ENCODE data around the gene RPS5. TPM values are rescaled to one million over a fixed set of nuclear protein-coding genes. Genes with fewer than 3 reads are reported as not detected.

RPS5 gene
- polyA plus RNA-seq, 1 donor (not counting 4 experiments of a cell fraction or from before 2014, with no cell fraction given): 2,056 TPM

DNA sequence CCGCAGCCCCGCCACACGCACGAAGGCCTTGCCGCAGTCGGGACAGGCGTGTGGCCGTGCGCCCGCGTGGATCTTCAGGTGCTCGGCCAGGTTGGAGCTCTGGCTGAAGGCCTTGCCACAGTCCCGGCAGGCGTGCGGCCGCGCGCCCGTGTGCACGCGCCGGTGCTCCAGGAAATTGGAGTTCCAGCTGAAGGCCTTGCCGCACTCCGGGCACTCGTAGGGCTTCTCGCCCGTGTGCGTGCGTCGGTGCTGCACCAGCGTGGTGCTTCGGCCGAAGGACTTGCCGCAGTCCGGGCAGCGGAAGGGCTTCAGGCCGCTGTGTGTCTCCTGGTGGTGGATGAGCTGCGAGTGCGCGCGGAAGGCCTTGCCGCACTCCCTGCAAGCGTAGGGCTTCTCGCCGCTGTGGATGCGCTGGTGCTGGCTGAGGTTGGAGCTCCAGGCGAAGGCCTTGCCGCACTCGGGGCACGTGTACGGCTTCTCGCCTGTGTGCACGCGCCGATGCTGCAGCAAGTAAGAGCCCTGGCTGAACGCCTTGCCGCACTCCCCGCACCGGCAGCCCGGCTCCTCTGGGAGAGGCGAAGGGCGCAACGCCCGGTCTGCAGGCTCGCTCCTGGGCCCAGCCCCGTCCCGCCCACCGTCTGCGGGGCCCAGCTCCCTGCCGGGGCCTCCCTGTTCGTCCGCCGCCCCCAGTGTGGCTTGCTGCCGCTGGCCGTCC, 30.1 kb upstream of the RPS5 start:
- no peak for DNase-seq (ENCODE audit: low read depth, low spot score)
- peaks cover 3% of the 10 kb centered on the region for H3K9me3 ChIP-seq (ENCODE audit: control insufficient read depth, low read depth, low read length)
- no peaks in the 10 kb centered on the region for H3K9me1 ChIP-seq (ENCODE audit: control insufficient read depth, extremely low read depth, insufficient read depth, low read length)
- H3K27ac ChIP-seq (ENCODE audit: control insufficient read depth, insufficient read depth, low read length): no peak overlapping the region
- no peak overlapping the region for H3K4me3 ChIP-seq (ENCODE audit: control insufficient read depth in 2 of 3, extremely low read depth in 1 of 3, insufficient read depth in 2 of 3, low read depth in 1 of 3, low read length in 3 of 3)
- H3K4me2 ChIP-seq (ENCODE audit: control insufficient read depth, extremely low read depth, insufficient read depth, low read depth, low read length): no peak overlapping the region
- H3K79me2 ChIP-seq (ENCODE audit: control insufficient read depth, insufficient read depth, low read length): no peaks in the 10 kb centered on the region
- H3K4me1 ChIP-seq (ENCODE audit: control insufficient read depth, extremely low read depth, insufficient read depth, low read length): peaks cover 5% of the 10 kb centered on the region
- H3K36me3 ChIP-seq (ENCODE audit: control insufficient read depth in 2 of 2, extremely low read depth in 1 of 2, insufficient read depth in 2 of 2, low read length in 2 of 2): no peaks in the 10 kb centered on the region
- FAIRE-seq: no peak
- dilution Hi-C loops (cut with MboI; ENCODE audit: extremely low pct_ligation_motif_present, low sequenced_read_pairs): no loop called here
- no peak overlapping the region for H3K9ac ChIP-seq (ENCODE audit: control insufficient read depth, extremely low read depth, insufficient read depth, low read length)
- peaks cover 18% of the 10 kb centered on the region for H3K27me3 ChIP-seq (ENCODE audit: control insufficient read depth, extremely low read depth, insufficient read depth, low read length)
- no peaks in the 10 kb centered on the region for H4K20me1 ChIP-seq (ENCODE audit: control insufficient read depth, extremely low read depth, insufficient read depth, low read length)
- H2AFZ ChIP-seq (ENCODE audit: control insufficient read depth, low read length): no peak overlapping the region
- TF ChIP-seq EZH2 (IDR thresholded peaks at IDR 0.05; ENCODE audit: low read length): no peak
- TF ChIP-seq, protein P1, sequence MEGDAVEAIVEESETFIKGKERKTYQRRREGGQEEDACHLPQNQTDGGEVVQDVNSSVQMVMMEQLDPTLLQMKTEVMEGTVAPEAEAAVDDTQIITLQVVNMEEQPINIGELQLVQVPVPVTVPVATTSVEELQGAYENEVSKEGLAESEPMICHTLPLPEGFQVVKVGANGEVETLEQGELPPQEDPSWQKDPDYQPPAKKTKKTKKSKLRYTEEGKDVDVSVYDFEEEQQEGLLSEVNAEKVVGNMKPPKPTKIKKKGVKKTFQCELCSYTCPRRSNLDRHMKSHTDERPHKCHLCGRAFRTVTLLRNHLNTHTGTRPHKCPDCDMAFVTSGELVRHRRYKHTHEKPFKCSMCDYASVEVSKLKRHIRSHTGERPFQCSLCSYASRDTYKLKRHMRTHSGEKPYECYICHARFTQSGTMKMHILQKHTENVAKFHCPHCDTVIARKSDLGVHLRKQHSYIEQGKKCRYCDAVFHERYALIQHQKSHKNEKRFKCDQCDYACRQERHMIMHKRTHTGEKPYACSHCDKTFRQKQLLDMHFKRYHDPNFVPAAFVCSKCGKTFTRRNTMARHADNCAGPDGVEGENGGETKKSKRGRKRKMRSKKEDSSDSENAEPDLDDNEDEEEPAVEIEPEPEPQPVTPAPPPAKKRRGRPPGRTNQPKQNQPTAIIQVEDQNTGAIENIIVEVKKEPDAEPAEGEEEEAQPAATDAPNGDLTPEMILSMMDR (optimal IDR thresholded peaks at IDR 0.05 in 1 of 3, IDR thresholded peaks at IDR 0.05 in 1 of 3, conservative IDR thresholded peaks at IDR 0.05 in 1 of 3; ENCODE audit: extremely low read depth in 1 of 3, insufficient read depth in 2 of 3, low read length in 3 of 3): no peak

DNA sequence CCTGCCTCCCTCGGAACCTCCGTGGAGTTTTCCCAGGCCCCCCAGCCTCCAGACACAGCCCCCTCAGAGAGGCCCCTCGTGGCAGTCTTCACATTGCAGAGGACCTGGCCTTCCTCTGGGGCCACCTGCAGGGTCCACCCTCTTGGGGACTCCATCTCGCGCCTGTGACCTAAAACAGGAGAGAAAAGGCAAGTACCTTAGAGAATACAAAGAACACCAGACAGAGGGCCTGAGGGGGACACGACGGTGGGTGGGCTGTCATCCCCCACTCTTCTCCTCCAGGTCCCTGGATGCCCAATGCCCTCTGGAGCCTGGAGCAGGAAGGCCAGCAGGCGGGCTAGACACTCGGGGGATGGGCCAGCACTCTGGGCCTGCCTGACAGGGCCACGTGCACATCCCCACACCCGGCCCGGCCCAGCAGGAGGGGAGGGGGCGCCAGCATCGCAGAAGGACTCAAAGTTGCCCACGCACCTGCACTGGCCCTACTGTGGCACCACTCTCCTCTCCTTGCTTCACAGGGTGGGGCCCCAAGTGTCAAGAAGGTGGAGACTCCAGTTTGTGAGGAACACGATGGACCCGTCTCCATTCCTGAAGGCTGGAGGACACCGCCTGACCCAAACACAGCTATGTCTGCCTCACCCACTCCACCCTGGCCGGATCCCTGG, 29.5 kb upstream of the RPS5 start:
- H3K4me1 ChIP-seq (ENCODE audit: control insufficient read depth, extremely low read depth, insufficient read depth, low read length): peaks cover 7% of the 10 kb centered on the region
- H3K79me2 ChIP-seq (ENCODE audit: control insufficient read depth, insufficient read depth, low read length): no peaks in the 10 kb centered on the region
- no peak overlapping the region for H3K27ac ChIP-seq (ENCODE audit: control insufficient read depth, insufficient read depth, low read length)
- dilution Hi-C loops (cut with MboI; ENCODE audit: extremely low pct_ligation_motif_present, low sequenced_read_pairs): no loop called here
- H4K20me1 ChIP-seq (ENCODE audit: control insufficient read depth, extremely low read depth, insufficient read depth, low read length): no peaks in the 10 kb centered on the region
- H3K4me3 ChIP-seq (ENCODE audit: control insufficient read depth in 2 of 3, extremely low read depth in 1 of 3, insufficient read depth in 2 of 3, low read depth in 1 of 3, low read length in 3 of 3): no peak overlapping the region
- peaks cover 18% of the 10 kb centered on the region for H3K27me3 ChIP-seq (ENCODE audit: control insufficient read depth, extremely low read depth, insufficient read depth, low read length)
- no peak for TF ChIP-seq EZH2 (IDR thresholded peaks at IDR 0.05; ENCODE audit: low read length)
- TF ChIP-seq, protein P1 (optimal IDR thresholded peaks at IDR 0.05 in 1 of 3, IDR thresholded peaks at IDR 0.05 in 1 of 3, conservative IDR thresholded peaks at IDR 0.05 in 1 of 3; ENCODE audit: extremely low read depth in 1 of 3, insufficient read depth in 2 of 3, low read length in 3 of 3): no peak
- no peaks in the 10 kb centered on the region for H3K9me1 ChIP-seq (ENCODE audit: control insufficient read depth, extremely low read depth, insufficient read depth, low read length)
- no peak overlapping the region for H2AFZ ChIP-seq (ENCODE audit: control insufficient read depth, low read length)
- peaks cover 3% of the 10 kb centered on the region for H3K9me3 ChIP-seq (ENCODE audit: control insufficient read depth, low read depth, low read length)
- FAIRE-seq (no peak), DNase-seq (ENCODE audit: low read depth, low spot score) (no peak)
- no peak overlapping the region for H3K9ac ChIP-seq (ENCODE audit: control insufficient read depth, extremely low read depth, insufficient read depth, low read length)
- H3K4me2 ChIP-seq (ENCODE audit: control insufficient read depth, extremely low read depth, insufficient read depth, low read depth, low read length): no peak overlapping the region
- no peaks in the 10 kb centered on the region for H3K36me3 ChIP-seq (ENCODE audit: control insufficient read depth in 2 of 2, extremely low read depth in 1 of 2, insufficient read depth in 2 of 2, low read length in 2 of 2)

Data from keratinocyte (primary cell).